GM19099 (cell line): ENCODE measurements around the gene IBA57.

Source experiments
- POLR2A ChIP-seq: IDR thresholded peaks from 3 replicates; pipeline ENCODE4 v1.6.1; 2011; ENCODE audit warnings: low read depth; ENCODE audit not compliant: insufficient read length; ENCODE audit errors: extremely low read depth

IBA57 gene

DNA sequence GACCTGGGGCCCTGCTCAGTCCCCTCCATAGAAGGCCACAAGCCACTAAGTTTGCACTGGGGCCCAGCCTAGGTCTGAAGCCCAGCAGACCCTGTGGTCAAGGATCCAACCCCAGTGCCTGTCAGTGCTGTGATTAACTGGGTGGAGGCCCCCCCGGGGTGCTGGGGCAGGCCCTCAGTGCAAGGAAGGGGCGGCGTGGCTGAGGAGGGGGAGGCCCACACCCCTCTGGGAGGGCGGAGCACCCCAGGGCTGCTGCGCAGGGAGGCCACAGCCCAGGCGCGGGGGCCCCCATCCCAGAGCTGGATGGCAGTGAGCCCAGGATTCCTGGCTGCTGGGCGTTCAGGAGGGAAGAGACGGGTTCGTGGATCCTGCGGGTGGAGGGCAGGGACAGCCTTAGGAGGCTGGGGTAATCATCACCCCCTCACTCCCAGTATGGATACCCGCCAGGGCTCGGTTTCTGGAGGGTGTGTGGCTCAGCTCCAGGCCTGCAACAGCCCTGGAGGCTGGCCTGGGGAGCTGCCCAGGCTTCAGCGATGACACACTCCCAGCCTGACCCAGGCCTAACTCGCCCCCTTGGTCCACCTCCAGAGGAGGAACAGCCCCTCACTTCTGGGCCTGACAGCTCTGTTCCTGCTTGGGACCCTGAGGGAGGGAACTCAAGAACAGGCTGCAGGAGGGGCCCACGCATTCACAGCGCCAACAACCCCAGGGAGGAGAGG lies 15.0 kb upstream of the IBA57 start:
- no peak for TF ChIP-seq POLR2A

DNA sequence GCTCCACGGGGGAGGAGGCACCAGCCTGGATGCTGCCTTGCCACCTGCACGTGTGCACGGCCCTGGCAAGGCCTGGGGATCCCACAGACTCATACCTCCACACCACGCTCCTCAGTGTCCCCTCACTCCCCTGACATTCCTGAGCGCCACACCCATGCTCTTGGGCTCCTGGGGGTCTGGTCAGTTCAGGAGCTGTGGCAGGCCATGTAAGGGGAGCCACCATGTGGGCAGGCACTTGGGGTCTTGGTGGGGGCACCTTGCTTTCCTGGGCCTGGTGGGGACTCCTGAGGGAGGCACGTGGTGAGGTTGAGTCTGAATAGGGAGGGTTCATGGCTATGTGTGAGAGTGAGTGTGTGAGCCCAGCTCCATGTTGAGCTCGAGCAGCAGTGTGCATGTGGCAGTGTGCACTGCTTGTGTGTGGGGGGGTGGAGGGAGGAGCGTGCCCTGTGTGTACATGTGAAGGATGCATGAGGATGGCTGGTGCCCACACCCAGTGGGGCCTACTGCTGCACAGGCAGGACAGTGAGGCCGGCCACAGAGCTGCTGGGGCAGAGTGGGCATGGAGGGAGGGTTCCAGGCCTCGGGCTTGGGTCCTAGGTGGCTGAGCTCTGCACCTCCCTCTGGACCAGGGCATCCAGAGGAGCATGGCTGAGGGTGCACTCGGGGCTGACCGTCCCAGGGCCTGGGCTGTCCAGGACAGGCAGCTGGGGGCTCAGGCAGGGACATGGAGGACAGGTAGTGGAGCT lies 14.3 kb upstream of the IBA57 start:
- no peak for TF ChIP-seq POLR2A

DNA sequence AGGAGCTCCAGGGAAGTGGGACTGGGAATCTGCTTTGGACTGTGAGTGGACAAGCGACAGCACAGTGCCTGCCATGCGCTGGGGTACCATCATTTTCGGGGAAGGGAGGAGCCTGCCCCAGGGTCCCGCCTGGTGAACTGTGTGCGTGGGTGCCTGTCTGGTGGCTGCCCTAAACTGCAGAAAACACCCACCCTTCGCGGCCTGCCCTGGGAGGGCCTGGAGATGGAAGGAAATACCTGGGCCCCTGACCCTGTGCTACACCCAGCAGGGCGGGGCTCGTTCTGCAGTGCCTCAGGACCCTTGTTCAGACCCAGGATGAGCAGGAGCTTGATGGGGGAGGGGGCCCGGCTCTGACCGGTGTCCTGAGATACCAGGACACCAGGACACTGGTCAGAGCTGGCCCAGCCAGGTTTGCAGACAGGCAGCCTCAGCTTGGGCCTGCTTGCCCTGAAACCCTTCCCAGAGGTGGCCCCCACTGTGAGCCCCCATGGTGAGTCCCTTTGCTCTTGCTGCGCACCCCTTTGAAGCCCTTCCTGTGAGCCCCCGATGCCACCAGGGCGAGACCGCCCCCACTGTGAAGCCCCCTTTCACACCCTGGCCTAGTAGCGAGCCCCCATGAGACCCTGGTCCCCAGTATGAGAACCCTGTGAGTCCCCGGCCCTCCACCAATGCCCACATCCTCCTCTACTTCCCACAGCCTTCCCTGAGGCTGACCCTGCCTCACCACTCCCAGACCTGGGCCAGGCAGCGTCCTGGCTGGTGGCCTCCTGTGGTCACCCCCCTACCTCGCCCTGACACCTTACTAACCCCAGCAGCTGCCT lies 13.3 kb upstream of the IBA57 start:
- TF ChIP-seq POLR2A: no peak

DNA sequence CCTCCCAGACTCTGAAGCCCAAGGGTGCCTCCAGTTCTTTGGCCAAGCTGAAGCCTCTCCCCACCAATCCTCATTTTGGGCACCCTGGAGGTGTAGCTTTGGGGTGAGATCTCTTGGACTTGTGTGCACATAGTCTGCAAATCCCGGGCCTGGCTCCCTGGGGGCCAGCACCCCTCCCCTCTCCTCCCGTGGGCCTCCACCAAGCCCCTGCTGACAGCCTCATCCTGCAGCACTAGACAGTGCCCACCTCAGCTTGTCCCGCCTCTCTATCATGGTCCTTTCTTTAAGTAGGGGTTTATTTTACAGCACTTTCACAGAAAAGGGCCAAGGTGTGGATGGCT lies 12.7 kb upstream of the IBA57 start:
- no peak for TF ChIP-seq POLR2A

DNA sequence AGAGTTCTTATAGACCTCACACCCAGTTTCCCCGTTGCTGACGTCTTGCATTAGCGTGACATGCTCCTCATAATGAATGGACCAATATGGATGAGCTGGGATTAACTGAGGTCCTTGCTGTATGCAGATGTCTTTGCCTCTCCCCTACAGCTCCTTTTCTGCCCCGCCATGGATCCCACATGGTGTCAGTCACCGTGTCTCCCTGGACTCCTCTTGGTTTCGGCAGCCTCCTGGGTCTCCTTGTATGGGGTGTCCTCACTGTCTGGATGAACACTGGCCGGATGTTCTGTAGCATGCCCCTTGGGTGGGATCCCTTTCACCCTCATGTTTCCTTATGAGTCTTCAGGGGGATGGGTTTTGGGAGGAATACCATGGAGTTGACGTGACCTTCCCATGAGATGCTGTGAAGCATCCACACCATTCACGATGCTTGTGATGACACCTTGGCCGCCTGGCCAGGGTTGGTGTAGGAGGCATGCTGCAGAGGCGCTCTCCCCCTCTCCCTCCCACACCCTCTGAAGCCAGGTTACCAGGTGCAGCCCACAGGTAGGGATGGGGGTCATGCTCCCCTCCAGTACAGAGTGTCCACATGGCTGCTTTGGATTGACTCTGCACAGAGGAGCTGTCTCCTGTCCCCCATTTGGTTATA lies 11.5 kb upstream of the IBA57 start:
- TF ChIP-seq POLR2A: no peak

DNA sequence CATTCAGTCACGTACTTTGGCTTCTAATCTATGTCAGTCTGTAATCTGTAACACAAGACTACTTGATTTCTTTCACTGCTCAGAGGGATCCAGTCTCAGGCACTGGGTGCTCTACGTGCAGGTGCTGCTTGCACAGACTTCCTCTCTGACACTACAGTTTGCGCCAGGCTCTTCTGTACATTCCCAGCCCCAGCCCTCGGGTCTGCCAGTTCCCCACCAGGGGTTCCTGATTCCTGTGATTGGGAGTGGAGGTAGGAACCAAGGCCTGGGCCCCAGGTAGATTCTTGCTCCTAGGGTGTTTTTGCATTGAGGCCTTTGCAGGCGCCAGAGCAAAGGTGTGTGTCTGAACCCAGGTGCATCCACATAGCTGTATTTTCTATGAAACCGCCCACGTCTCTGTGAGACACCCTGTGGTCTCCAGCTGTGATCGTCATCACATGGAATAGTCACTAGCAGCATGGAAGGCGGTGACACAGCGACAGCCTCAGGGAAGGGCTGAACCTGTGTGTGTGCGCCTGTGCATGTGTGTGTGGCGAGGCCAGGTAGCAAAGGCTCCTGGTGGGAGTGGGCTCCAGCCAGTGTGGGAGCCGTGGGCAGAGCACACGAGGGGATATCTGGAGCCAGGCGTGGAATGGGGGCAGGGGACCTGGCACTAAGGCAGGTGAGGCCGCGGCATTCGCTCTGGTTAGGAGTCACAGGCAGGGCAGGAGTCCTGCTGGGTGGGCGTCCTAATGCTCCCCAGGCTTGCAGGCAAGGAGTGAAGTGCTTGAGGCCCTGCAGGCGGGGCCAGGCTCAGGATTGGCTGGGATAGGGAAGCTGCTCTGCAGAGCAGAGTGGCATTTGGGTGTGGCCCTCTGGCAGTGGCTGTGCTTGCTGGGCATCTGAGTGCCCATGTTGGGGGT lies 10.7 kb upstream of the IBA57 start:
- no peak for TF ChIP-seq POLR2A

DNA sequence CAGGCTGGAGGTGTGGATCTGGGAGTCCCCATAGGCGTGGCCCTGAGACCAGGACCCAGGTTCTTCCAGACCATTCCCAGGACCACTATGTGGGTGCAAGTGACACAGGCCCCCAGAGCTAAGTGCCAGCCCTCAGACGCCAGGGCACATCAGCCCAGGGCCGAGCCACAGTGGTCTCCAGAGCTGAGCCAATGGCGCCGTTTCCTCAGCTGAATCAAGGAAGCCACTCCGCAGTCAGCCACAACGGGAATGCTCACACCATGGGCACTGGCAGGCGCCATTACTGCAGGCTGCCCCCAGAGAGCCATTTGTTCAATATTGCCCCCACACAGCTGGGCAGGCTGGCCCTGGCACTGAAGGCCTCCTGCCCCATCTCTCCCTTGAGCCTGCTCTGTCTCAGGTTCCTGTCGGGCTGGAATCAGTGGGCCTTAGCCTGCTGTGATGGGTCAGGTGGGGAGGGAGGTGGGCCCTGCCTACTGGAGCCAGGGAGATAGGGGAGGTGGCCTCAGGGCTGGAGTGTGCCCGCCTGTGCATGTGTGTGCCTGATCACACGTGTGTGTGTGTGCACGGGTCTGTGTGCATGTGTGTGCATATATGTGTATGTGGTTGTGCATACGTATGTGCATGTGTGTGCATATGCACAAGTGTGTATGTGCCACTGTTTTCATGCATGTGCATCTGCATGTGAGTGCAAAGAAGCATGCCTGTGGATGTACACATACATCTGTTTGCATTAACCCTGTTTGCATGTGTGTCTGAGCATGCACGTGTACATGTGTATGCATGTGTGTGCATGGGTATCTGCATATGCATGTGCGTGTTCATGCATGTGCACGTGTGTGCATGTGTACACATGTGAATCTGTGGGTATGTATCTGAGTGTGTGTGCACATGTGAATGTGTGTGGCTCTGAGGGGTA lies 9.7 kb upstream of the IBA57 start:
- TF ChIP-seq POLR2A: no peak

DNA sequence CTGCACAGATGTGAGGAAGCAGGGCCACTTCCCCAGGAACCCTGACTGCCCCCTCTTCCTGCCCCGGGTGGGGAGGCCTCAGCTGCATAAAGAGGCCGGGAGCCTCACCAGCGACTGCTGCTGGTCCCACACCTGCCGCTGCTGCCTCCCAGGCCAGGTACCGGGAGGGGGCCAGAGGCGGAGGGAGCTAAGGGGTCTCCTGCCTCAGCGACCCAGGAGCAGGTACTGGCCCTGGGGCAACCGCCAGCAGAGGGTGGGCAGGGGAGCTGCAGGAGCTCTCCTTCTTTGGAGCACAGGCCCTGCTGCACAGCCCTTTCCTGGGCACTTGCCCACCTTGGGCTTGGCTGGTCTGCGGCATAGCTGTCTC lies 9.1 kb upstream of the IBA57 start:
- TF ChIP-seq POLR2A: no peak

DNA sequence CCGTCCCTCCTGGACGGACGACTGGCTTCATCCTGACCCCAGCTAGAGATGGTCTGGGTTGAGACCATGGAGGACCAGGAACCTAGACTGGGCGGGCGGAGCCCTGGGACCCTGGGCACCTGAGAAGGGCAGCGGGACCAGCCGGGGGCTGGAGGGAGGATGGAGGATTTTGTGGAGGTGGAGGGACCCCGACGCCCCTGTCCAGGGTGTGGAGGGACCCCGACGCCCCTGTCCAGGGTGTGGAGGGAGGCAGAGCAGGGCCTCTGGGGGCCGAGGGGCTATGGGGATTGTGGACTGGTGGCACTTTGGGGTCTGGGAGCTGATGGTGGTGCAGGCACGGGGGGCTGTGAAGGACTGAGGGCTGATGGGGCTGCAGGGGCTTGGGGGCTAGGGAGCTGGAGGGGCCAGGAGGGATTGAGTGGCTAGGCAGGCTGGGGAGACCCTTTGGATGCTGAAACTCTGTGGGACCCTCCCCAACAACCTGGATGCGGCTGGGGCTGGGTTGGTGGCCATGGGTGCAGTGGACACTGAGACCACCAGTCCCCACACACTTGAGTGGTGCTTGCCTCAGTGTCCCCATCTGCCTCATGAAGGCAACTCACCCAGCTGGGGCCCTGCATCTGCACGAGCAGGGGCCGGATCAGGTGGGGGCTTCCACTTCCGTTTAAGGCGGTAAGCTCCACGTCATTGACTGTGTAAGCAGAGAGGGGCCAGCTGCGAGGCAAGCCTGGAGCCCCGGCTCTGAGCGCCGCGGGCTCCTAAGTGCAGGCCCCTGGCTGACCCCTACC lies 8.5 kb upstream of the IBA57 start:
- no peak for TF ChIP-seq POLR2A

DNA sequence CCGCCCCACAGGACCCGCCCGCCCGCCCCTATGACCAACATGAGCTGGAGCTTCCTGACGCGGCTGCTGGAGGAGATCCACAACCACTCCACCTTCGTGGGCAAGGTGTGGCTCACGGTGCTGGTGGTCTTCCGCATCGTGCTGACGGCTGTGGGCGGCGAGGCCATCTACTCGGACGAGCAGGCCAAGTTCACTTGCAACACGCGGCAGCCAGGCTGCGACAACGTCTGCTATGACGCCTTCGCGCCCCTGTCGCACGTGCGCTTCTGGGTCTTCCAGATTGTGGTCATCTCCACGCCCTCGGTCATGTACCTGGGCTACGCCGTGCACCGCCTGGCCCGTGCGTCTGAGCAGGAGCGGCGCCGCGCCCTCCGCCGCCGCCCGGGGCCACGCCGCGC lies 7.9 kb upstream of the IBA57 start:
- TF ChIP-seq POLR2A: no peak

DNA sequence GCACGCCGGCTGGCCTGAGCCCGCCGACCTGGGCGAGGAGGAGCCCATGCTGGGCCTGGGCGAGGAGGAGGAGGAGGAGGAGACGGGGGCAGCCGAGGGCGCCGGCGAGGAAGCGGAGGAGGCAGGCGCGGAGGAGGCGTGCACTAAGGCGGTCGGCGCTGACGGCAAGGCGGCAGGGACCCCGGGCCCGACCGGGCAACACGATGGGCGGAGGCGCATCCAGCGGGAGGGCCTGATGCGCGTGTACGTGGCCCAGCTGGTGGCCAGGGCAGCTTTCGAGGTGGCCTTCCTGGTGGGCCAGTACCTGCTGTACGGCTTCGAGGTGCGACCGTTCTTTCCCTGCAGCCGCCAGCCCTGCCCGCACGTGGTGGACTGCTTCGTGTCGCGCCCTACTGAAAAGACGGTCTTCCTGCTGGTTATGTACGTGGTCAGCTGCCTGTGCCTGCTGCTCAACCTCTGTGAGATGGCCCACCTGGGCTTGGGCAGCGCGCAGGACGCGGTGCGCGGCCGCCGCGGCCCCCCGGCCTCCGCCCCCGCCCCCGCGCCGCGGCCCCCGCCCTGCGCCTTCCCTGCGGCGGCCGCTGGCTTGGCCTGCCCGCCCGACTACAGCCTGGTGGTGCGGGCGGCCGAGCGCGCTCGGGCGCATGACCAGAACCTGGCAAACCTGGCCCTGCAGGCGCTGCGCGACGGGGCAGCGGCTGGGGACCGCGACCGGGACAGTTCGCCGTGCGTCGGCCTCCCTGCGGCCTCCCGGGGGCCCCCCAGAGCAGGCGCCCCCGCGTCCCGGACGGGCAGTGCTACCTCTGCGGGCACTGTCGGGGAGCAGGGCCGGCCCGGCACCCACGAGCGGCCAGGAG lies 7.2 kb upstream of the IBA57 start:
- TF ChIP-seq POLR2A: no peak
